BLaER1 treated with 17β-estradiol and CSF1 and Interleukin-3, amounts not matched to agents 10 nM and 100 nM (cell line): Measurements from ENCODE around the gene OTUB2.

ENCODE experiments used
- H3K27ac ChIP-seq, 11 experiments: shearing (Covaris generic); formaldehyde crosslinking; 2 replicates each; pipeline ENCODE4 v1.8.1; 2022
- H3K27me3 ChIP-seq, 11 experiments: shearing (Covaris generic); formaldehyde crosslinking; 2 replicates each; pipeline ENCODE4 v1.8.1; 2022
- H3K36me3 ChIP-seq, 11 experiments: shearing (Covaris generic); formaldehyde crosslinking; 2 replicates each; pipeline ENCODE4 v1.8.1; 2022
- H3K4me1 ChIP-seq, 10 experiments: shearing (Covaris generic); formaldehyde crosslinking; 2 replicates each; pipeline ENCODE4 v1.8.1; 2022
- H3K4me2 ChIP-seq, 11 experiments: shearing (Covaris generic); formaldehyde crosslinking; 2 replicates each; pipeline ENCODE4 v1.8.1; 2022
- H3K4me3 ChIP-seq, 10 experiments: shearing (Covaris generic); formaldehyde crosslinking; 2 replicates each; pipeline ENCODE4 v1.8.1; 2022
- H3K9ac ChIP-seq, 11 experiments: shearing (Covaris generic); formaldehyde crosslinking; 2 replicates each; pipeline ENCODE4 v1.8.1; 2022
- H3K9me3 ChIP-seq, 11 experiments: shearing (Covaris generic); formaldehyde crosslinking; replicated peaks in 1 of 11; 2 replicates each; pipeline ENCODE4 v1.8.1; 2022
- H4K20me1 ChIP-seq, 11 experiments: shearing (Covaris generic); formaldehyde crosslinking; 2 replicates each; pipeline ENCODE4 v1.8.1; 2022
- Cebpa-rat ChIP-seq, 11 experiments: shearing (Covaris generic); IDR thresholded peaks; 2 replicates each; pipeline ENCODE4 v1.8.1; 2022

OTUB2 gene

DNA sequence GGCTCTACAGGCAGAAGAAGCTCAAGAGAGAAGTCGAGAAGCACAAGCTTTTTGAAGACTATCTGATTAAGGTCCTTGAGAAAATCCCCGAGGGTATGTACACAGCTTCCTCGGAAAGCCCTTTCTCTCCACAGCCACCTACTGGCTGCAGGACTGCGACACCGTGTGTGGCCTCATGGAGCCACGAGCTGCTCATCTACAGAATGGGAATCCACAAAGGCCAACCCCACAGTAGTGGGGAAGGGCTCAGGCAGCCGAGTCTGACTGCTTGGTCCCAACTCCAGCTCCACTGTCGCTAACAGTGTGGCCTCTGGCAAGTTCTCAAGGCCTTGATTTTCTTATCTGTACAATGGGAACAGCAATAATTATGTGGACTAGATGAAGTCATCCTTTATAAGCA is 26.6 kb upstream of the OTUB2 start:
- Histone ChIP-seq H3K27ac (no peak overlapping the region), H3K9me3 (no peaks in the 10 kb centered on the region), H3K4me2 (no peak overlapping the region), H3K9ac (no peak overlapping the region), H3K4me3 (no peak overlapping the region), H3K36me3 (no peaks in the 10 kb centered on the region), H3K27me3 (peaks cover 0 to 12% (median 6%) of the 10 kb centered on the region in 11 experiments; a peak in 13 of 22 replicates), H4K20me1 (no peaks in the 10 kb centered on the region; a peak in 3 of 22 replicates), H3K4me1 (peaks cover 0 to 16% (median 8%) of the 10 kb centered on the region in 10 experiments; a peak in 11 of 20 replicates)
- TF ChIP-seq Cebpa-rat (IDR thresholded peaks at IDR 0.05), result no peak

DNA sequence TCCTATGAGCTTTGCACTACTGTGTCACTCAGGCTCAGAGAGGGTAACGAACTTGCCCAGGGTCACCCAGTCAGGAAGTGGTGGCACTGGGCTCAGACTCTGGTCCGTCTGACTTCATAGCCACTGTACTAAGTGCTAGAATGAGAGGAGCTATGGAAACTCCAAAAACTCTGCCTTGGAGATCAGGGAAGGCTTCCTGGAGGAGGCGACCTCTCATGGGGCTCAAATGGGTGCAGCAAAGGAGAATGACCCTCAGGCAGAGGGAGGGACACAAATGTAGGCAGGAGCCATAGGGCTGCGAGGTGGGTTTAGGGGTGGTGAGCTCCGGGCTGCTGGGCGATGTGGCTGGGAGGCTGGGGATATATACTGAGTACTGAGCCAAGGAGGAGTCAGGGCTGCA is 25.9 kb upstream of the OTUB2 start:
- Histone ChIP-seq H3K36me3 (no peaks in the 10 kb centered on the region), H3K4me2 (no peak overlapping the region), H3K9me3 (no peaks in the 10 kb centered on the region), H4K20me1 (no peaks in the 10 kb centered on the region; a peak in 3 of 22 replicates), H3K9ac (no peak overlapping the region), H3K4me3 (no peak overlapping the region), H3K27ac (no peak overlapping the region), H3K4me1 (peaks cover 0 to 16% (median 8%) of the 10 kb centered on the region in 10 experiments; a peak in 11 of 20 replicates), H3K27me3 (peaks cover 0 to 10% (median 6%) of the 10 kb centered on the region in 11 experiments; a peak in 13 of 22 replicates)
- no peak for TF ChIP-seq Cebpa-rat (IDR thresholded peaks at IDR 0.05)

DNA sequence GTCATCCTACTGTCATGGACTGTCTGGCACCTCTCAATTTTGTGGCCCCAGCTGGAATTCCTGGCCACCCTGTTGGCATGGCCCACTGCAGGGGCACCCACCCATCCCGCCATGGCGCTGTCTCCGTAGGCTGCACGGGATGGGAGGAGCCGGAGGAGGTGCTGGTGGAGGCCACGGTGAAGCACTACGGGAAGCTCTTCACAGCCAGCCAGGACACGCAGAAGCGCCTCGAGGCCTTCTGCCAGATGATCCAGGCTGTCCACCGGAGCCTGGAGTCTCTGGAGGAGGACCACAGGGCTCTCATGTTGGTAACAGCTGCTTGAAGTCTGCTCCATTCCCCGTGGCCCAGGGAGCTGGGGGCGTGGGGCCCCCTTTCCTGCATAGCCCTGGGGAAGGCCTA is 25.1 kb upstream of the OTUB2 start:
- no peak for TF ChIP-seq Cebpa-rat (IDR thresholded peaks at IDR 0.05)
- H3K4me3 ChIP-seq, result no peak overlapping the region
- no peaks in the 10 kb centered on the region; a peak in 3 of 22 replicates for H4K20me1 ChIP-seq
- peak overlapping the region in 1 of 11 experiments; percentile 14; a peak in 1 of 22 replicates for H3K9ac ChIP-seq
- H3K4me1 ChIP-seq, result peaks cover 0 to 16% (median 8%) of the 10 kb centered on the region in 10 experiments; a peak in 11 of 20 replicates
- no peaks in the 10 kb centered on the region for H3K9me3 ChIP-seq
- H3K36me3 ChIP-seq, result no peaks in the 10 kb centered on the region
- no peak overlapping the region for H3K27ac ChIP-seq
- H3K27me3 ChIP-seq, result peaks cover 0 to 3% (median under 1%) of the 10 kb centered on the region in 11 experiments; a peak in 8 of 22 replicates
- peak overlapping the region in 10 of 11 experiments; percentile 7 to 49 (median 28); a peak in 13 of 22 replicates for H3K4me2 ChIP-seq

DNA sequence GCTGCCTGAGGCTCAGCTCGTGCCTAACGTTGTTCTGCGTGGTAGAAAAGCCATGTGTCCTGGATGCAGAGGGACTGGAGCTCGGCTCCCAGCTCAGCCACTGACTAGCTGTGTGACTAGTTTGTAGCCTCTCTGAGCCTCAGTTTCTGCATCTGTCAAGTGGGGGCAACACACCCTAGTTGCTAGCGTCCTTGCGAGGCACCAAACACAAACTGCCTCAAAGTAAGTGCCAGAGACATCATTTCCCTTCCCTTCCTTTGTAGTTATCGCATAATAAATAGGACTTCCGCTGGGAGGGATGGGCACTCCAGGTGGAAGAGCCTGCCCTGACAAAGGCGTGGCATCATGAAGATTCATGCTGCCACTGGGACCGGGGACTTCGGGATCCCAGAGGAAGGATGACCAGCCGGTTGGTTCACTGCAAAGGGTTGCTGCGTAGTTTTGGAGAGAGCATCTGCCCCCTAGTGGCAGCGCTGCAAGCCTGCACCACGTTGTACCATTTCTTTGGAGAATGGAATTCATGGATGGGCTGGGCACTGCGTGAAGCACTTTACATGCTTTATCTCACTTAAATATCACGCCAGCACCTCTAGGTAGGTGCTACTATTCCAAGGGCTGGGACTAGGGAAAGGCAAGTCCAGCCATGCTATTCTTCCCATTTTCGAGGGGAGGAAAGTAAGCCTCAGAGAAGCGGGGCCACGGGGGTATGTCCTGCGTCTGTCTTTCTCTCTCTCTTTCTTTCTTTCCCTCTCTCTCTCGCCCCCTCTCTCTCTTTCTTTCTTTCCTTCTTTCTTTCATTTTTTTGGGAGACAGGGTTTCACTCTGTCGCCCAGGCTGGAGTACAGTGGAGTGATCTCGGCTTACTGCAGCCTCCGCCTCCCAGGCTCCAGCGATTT is 24.4 kb upstream of the OTUB2 start:
- H3K4me2 ChIP-seq, result peak overlapping the region; percentile 7 to 67 (median 33); a peak in 17 of 22 replicates
- no peaks in the 10 kb centered on the region for H3K36me3 ChIP-seq
- peak overlapping the region in 1 of 11 experiments; percentile 14; a peak in 1 of 22 replicates for H3K9ac ChIP-seq
- H3K27ac ChIP-seq, result no peak overlapping the region
- no peaks in the 10 kb centered on the region for H3K27me3 ChIP-seq
- no peaks in the 10 kb centered on the region; a peak in 3 of 22 replicates for H4K20me1 ChIP-seq
- peaks cover 0 to 14% (median 7%) of the 10 kb centered on the region in 10 experiments; a peak in 11 of 20 replicates for H3K4me1 ChIP-seq
- no peaks in the 10 kb centered on the region for H3K9me3 ChIP-seq
- no peak for TF ChIP-seq Cebpa-rat (IDR thresholded peaks at IDR 0.05)
- H3K4me3 ChIP-seq, result no peak overlapping the region

DNA sequence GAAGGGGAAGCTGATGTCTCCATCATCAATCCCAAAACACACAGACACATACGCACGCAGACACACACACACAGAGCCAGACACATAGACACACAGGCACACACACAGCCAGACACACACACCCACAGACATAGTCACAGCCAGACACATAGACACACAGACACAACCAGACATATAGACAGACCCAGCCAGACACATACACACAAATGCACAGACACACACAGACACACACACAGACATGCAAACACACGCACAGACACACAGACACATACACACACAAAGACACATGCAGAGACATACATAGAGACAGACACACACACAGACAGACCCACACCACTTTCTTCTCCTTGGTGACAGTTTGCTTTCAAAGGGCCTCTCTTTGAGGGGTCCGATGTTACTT is 22.7 kb upstream of the OTUB2 start:
- no peak for TF ChIP-seq Cebpa-rat (IDR thresholded peaks at IDR 0.05)
- no peaks in the 10 kb centered on the region for H3K9me3 ChIP-seq

DNA sequence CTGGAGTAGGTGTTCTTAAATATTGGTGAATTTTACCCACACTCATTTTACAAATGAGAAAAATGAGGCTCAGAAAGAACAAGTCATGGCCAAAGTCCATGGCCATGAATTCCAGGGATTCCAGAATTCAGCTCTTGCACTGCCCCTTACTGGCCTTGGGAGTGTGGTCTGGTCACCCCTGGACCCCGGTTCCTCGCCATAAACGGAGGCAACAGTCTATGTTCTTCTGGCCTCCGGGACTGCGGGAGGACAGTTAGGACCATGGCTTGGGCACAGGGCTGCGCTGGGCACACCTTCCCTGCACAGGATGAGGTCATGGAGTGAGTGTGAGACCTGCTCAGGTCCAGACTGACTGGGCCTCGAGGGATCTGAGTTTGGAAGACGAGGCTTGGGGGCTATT is 22.1 kb upstream of the OTUB2 start:
- no peak overlapping the region for H3K4me2 ChIP-seq
- H3K9ac ChIP-seq, result no peak overlapping the region
- no peaks in the 10 kb centered on the region for H3K9me3 ChIP-seq
- H3K36me3 ChIP-seq, result no peaks in the 10 kb centered on the region
- no peaks in the 10 kb centered on the region; a peak in 3 of 22 replicates for H4K20me1 ChIP-seq
- no peaks in the 10 kb centered on the region for H3K27me3 ChIP-seq
- no peak overlapping the region for H3K4me3 ChIP-seq
- H3K27ac ChIP-seq, result no peak overlapping the region
- no peak for TF ChIP-seq Cebpa-rat (IDR thresholded peaks at IDR 0.05)
- peaks cover 0 to 9% (median 6%) of the 10 kb centered on the region in 10 experiments; a peak in 13 of 20 replicates for H3K4me1 ChIP-seq

More for the DNA sequence above, 22.7 kb upstream of the OTUB2 start:
- Histone ChIP-seq H3K4me2 (no peak overlapping the region), H3K36me3 (no peaks in the 10 kb centered on the region), H4K20me1 (no peaks in the 10 kb centered on the region; a peak in 3 of 22 replicates), H3K4me3 (no peak overlapping the region), H3K27me3 (no peaks in the 10 kb centered on the region), H3K27ac (no peak overlapping the region), H3K4me1 (peaks cover 0 to 11% (median 7%) of the 10 kb centered on the region in 10 experiments; a peak in 11 of 20 replicates), H3K9ac (no peak overlapping the region)

DNA sequence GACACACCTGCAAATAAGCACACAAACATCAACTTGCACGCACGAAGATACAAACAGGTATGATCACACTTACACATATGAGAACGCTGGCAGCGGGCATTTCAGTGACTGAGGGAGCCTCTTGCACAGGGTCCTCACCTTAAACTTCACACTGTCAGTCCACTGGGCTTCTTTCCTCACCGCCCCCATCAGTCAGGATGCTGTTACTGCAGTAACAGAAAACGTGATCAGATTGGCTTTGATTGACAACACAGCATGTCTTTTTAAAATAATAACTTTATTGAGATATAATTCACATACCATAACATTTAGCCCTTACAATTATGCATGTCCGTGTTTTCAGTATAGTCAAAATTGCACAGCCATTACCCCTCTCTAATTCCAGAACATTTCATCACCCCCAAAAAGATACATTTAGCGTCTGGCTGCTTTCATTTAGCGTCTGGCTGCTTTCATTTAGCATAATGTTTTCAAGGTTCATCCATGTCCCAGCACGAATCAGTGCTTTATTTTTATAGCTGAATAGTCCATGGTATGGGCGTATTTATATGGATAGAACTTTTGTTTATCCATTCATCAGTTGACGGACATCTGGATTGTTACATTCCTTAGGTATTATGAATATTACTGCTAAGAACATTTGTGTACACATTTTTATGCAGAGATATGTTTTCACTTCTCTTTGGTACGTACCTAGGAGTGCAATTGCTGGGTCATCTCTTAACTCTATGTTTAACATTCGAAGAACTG is 20.6 kb upstream of the OTUB2 start:
- Histone ChIP-seq H3K4me2 (no peak overlapping the region), H3K9me3 (no peaks in the 10 kb centered on the region), H3K27ac (no peak overlapping the region), H3K9ac (no peak overlapping the region), H3K27me3 (no peaks in the 10 kb centered on the region), H3K4me1 (peaks cover 7 to 24% (median 20%) of the 10 kb centered on the region in 10 experiments; a peak in 16 of 20 replicates), H3K4me3 (no peak overlapping the region), H4K20me1 (no peaks in the 10 kb centered on the region; a peak in 2 of 22 replicates), H3K36me3 (no peaks in the 10 kb centered on the region)
- no peak for TF ChIP-seq Cebpa-rat (IDR thresholded peaks at IDR 0.05)

DNA sequence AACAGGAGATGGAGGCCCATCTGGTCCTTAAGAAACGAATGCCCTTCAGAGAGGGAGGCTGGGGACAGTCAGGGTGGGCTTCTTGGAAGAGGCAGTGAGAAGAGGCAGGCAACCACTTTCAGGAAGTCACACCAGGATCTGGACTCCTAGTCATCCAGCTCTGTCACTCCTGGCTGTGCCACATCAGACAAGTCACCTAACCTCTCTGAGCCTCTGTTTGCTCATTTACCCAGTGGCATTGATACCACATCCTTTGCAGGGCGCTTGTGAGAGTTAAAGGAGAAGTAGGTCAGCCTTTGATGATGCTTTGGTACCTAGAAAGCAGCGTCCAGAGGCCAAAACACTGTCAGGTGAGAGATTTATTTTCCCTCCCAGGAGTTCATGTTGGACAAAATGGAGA is 17.9 kb upstream of the OTUB2 start:
- Histone ChIP-seq H3K4me2 (no peak overlapping the region), H3K4me1 (peaks cover 16 to 38% (median 34%) of the 10 kb centered on the region in 10 experiments), H3K36me3 (no peaks in the 10 kb centered on the region), H3K4me3 (no peak overlapping the region), H3K9me3 (no peaks in the 10 kb centered on the region), H3K27me3 (no peaks in the 10 kb centered on the region), H3K9ac (no peak overlapping the region), H3K27ac (no peak overlapping the region), H4K20me1 (no peaks in the 10 kb centered on the region; a peak in 1 of 22 replicates)
- no peak for TF ChIP-seq Cebpa-rat (IDR thresholded peaks at IDR 0.05)

DNA sequence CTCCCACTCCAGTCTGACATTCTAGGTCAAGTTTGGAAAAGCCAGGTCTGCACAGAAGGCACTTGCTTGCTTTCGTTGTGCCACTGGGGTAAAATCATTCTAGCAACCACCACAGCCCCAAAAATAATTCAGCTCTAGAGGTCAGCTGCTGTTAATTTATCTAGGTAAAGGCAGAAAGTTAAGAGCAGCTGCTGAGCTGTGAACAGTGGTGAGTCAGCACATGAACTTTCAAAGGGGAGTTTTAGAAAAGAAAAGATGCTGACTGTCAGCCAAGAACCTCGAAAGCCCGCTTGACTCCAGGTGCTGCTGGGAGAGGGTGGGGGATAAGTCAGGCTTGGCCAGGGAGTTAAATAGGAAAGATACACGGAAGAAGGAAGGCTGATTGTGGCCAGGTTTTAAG is 16.4 kb upstream of the OTUB2 start:
- H3K4me3 ChIP-seq, result no peak overlapping the region
- H3K27ac ChIP-seq, result no peak overlapping the region
- no peaks in the 10 kb centered on the region for H3K9me3 ChIP-seq
- H4K20me1 ChIP-seq, result no peaks in the 10 kb centered on the region
- H3K27me3 ChIP-seq, result no peaks in the 10 kb centered on the region
- no peak for TF ChIP-seq Cebpa-rat (IDR thresholded peaks at IDR 0.05)
- H3K4me1 ChIP-seq, result peaks cover 16 to 38% (median 34%) of the 10 kb centered on the region in 10 experiments
- peak overlapping the region in 10 of 11 experiments; percentile 11 to 84 (median 72); a peak in 17 of 22 replicates for H3K4me2 ChIP-seq
- H3K9ac ChIP-seq, result peak overlapping the region in 1 of 11 experiments; percentile 16; a peak in 1 of 22 replicates
- no peaks in the 10 kb centered on the region for H3K36me3 ChIP-seq
